SU-DHL-6 (cell line): ENCODE measurements around the gene CRYAB.

Source experiments
- CTCF ChIP-seq: fragments of 200-600 bp; sonication (generic); IDR thresholded peaks from one replicate; pipeline ENCODE4 v1.5.1; 2017; ENCODE audit warnings: antibody characterized with exemption, mild to moderate bottlenecking, low read length, moderate library complexity; ENCODE audit not compliant: insufficient read depth, poor library complexity, severe bottlenecking
- EZH2phosphoT487 ChIP-seq: fragments of 200-600 bp; sonication (generic), shearing (Covaris generic); conservative IDR thresholded peaks from 2 replicates; pipeline ENCODE4 v1.6.1; 2018; ENCODE audit warnings: mild to moderate bottlenecking, antibody characterized with exemption, low read length, moderate library complexity, mixed read lengths

GRCh38 chr11:111910676-111911562 lies 651 bp downstream of the CRYAB start:
- TF ChIP-seq CTCF (no peak), EZH2phosphoT487 (no peak)
